HG03064 (cell line): ENCODE data around the gene ABHD2.
"Not testable (repeated sequence)": the region's sequence is repeated elsewhere in the genome, so short reads cannot be mapped to it uniquely, and the experiment has no call there.

Source experiments
- ATAC-seq: cut with Tn5 transposase; IDR thresholded peaks from one replicate; pipeline ENCODE4 v1.9.1; 2021; ENCODE audit warnings: low read depth; ENCODE audit not compliant: unreplicated experiment

ABHD2 gene

GRCh38 chr15:89215627-89216026 lies 127.4 kb downstream of the ABHD2 start:
- no peak for ATAC-seq

GRCh38 chr15:89217031-89217430 lies 128.8 kb downstream of the ABHD2 start:
- ATAC-seq: no peak

GRCh38 chr15:89217686-89218376 lies 129.6 kb downstream of the ABHD2 start:
- no peak for ATAC-seq

- ATAC-seq: no peak
Measured at GRCh38 chr15:89218531-89218930, 130.3 kb downstream of the ABHD2 start.

- no peak for ATAC-seq
Measured at GRCh38 chr15:89221543-89221942, 133.3 kb downstream of the ABHD2 start, which contains the start of gene RLBP1. Gene RLBP1, minus strand, starts transcription at chr15:89221579. Its CDS starts 2,604 bp downstream, at chr15:89218975.

- ATAC-seq: no peak
Measured at GRCh38 chr15:89225588-89225987, 137.3 kb downstream of the ABHD2 start.

- ATAC-seq: no peak
Measured at GRCh38 chr15:89226359-89227221, 138.3 kb downstream of the ABHD2 start.

GRCh38 chr15:89227425-89227824 lies 139.2 kb downstream of the ABHD2 start:
- ATAC-seq: no peak

- no peak for ATAC-seq
Measured at GRCh38 chr15:89230277-89230676, 142.0 kb downstream of the ABHD2 start.

GRCh38 chr15:89231832-89232231 lies 143.6 kb downstream of the ABHD2 start:
- ATAC-seq: no peak

- not testable (repeated sequence) for ATAC-seq
Measured at GRCh38 chr15:89239883-89240810, 151.9 kb downstream of the ABHD2 start.

- no peak for ATAC-seq
Measured at GRCh38 chr15:89243046-89243690, 154.9 kb downstream of the ABHD2 start.

- ATAC-seq: peak; percentile 90
Measured at GRCh38 chr15:89243691-89244573, 155.7 kb downstream of the ABHD2 start, which contains the start of gene FANCI. Gene FANCI, plus strand, starts transcription at chr15:89243979. Its CDS starts 3,669 bp downstream, at chr15:89247648.

- ATAC-seq: peak; percentile 19
Measured at GRCh38 chr15:89244574-89244903, 156.3 kb downstream of the ABHD2 start.

- no peak for ATAC-seq
Measured at GRCh38 chr15:89247446-89247845, 159.2 kb downstream of the ABHD2 start.

- ATAC-seq: no peak
Measured at GRCh38 chr15:89248584-89248983, 160.3 kb downstream of the ABHD2 start.

- ATAC-seq: not testable (repeated sequence)
Measured at GRCh38 chr15:89250142-89250541, 161.9 kb downstream of the ABHD2 start.
